GM19438 (cell line): ENCODE measurements around the gene RAPGEF6.
A peak's percentile ranks its signal among the peaks of the same experiment; 100 is the strongest.
"Not testable (repeated sequence)": the region's sequence is repeated elsewhere in the genome, so short reads cannot be mapped to it uniquely, and the experiment has no call there.

Experiments
- ATAC-seq: cut with Tn5 transposase; IDR thresholded peaks from one replicate; pipeline ENCODE4 v1.9.1; 2021; ENCODE audit warnings: low read depth; ENCODE audit not compliant: unreplicated experiment

The RAPGEF6 gene

GRCh38 chr5:131634996-131635683, at the start of gene RAPGEF6:
Gene RAPGEF6, minus strand, starts transcription at chr5:131635229. Its CDS starts 199 bp downstream, at chr5:131635030.
- peak; percentile 88 for ATAC-seq

GRCh38 chr5:131684595-131684994, 49.6 kb upstream of the RAPGEF6 start:
- ATAC-seq, result no peak

- ATAC-seq, result no peak
Observed at GRCh38 chr5:131684051-131684450, 49.0 kb upstream of the RAPGEF6 start.

- no peak for ATAC-seq
Observed at GRCh38 chr5:131682826-131683225, 47.8 kb upstream of the RAPGEF6 start.

- no peak for ATAC-seq
Observed at GRCh38 chr5:131682175-131682574, 47.1 kb upstream of the RAPGEF6 start.

GRCh38 chr5:131679911-131680310, 44.9 kb upstream of the RAPGEF6 start:
- ATAC-seq, result no peak

- ATAC-seq, result not testable (repeated sequence)
Observed at GRCh38 chr5:131678273-131678672, 43.2 kb upstream of the RAPGEF6 start.

- no peak for ATAC-seq
Observed at GRCh38 chr5:131677115-131677514, 42.1 kb upstream of the RAPGEF6 start.

- no peak for ATAC-seq
Observed at GRCh38 chr5:131672776-131673175, 37.7 kb upstream of the RAPGEF6 start.

GRCh38 chr5:131671994-131672655, 37.1 kb upstream of the RAPGEF6 start:
- no peak for ATAC-seq

- ATAC-seq, result no peak
Observed at GRCh38 chr5:131671409-131671808, 36.4 kb upstream of the RAPGEF6 start.

GRCh38 chr5:131664929-131665328, 29.9 kb upstream of the RAPGEF6 start:
- ATAC-seq, result no peak

- ATAC-seq, result no peak
Observed at GRCh38 chr5:131661933-131662332, 26.9 kb upstream of the RAPGEF6 start.

GRCh38 chr5:131659841-131660240, 24.8 kb upstream of the RAPGEF6 start:
- no peak for ATAC-seq

GRCh38 chr5:131659290-131659689, 24.3 kb upstream of the RAPGEF6 start:
- no peak for ATAC-seq

- no peak for ATAC-seq
Observed at GRCh38 chr5:131654776-131655175, 19.7 kb upstream of the RAPGEF6 start.

- no peak for ATAC-seq
Observed at GRCh38 chr5:131654309-131654708, 19.3 kb upstream of the RAPGEF6 start.

- no peak for ATAC-seq
Observed at GRCh38 chr5:131649161-131649560, 14.1 kb upstream of the RAPGEF6 start.

GRCh38 chr5:131647048-131647769, 12.2 kb upstream of the RAPGEF6 start:
- no peak for ATAC-seq

- no peak for ATAC-seq
Observed at GRCh38 chr5:131644822-131645221, 9.8 kb upstream of the RAPGEF6 start.

GRCh38 chr5:131644370-131644769, 9.3 kb upstream of the RAPGEF6 start:
- no peak for ATAC-seq

GRCh38 chr5:131641494-131641893, 6.5 kb upstream of the RAPGEF6 start:
- ATAC-seq, result no peak
